ENCODE measurements around the gene ENAH. TPM values are rescaled to one million over a fixed set of nuclear protein-coding genes. Genes with fewer than 3 reads are reported as not detected.
"Not testable (repeated sequence)": the region's sequence is repeated elsewhere in the genome, so short reads cannot be mapped to it uniquely, and the experiment has no call there.

The ENAH gene
- total RNA-seq, 1 experiment from 2014 or later = 285 TPM

DNA sequence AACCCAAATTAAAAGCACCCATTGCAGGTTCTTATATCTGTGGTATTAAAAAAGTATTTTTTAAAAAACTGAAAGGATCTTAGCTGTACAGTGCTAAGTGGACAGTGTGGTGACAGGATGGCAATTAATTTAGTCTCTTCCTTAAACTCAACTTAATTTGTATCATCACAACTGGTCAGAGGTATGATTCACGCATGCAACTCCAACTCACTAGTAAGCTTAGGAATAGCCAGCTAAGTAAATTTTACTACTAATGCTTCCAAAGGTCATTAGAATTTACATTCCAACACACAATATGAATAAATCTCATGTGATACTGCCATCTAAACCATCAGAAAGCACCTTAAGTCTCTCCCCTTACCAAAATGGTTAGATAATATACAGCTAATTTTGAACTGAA lies 35.4 kb downstream of the ENAH start:
- Histone ChIP-seq H3K4me2 (ENCODE audit: insufficient read depth, insufficient read length, low read length) (no peak overlapping the region), H3K23me2 (ENCODE audit: insufficient read length, low read depth, low read length, poor library complexity, severe bottlenecking) (no peaks in the 10 kb centered on the region), H4K5ac (ENCODE audit: insufficient read length, low read depth, low read length) (no peak overlapping the region), H2BK120ac (ENCODE audit: low read depth, low read length, poor library complexity, severe bottlenecking) (no peak overlapping the region), H3K14ac (ENCODE audit: insufficient read depth, low read length) (no peak overlapping the region), H2BK12ac (ENCODE audit: insufficient read length, low read depth, low read length) (no peak overlapping the region), H4K91ac (ENCODE audit: insufficient read length, low read depth, low read length) (no peak overlapping the region), H3K4me1 (ENCODE audit: insufficient read depth, low read length) (no peaks in the 10 kb centered on the region; the same call in 1 of the 2 replicates), H2BK5ac (ENCODE audit: insufficient read length, low read length) (no peak overlapping the region), H3K79me2 (ENCODE audit: insufficient read depth, low read length) (peaks cover 62% of the 10 kb centered on the region), H3K4ac (ENCODE audit: low read depth, low read length) (no peak overlapping the region), H3K79me1 (ENCODE audit: insufficient read depth, low read depth, low read length, poor library complexity, severe bottlenecking) (peaks cover 12% of the 10 kb centered on the region), H3K9me3 (ENCODE audit: control insufficient read depth, low read depth, low read length) (no peaks in the 10 kb centered on the region), H4K8ac (replicated peaks; ENCODE audit: insufficient read length, low read depth, low read length) (no peak overlapping the region), H3K9ac (ENCODE audit: extremely low read depth, insufficient read length, low read length) (no peak overlapping the region), H2AFZ (ENCODE audit: low read length) (no peak overlapping the region), H3K56ac (ENCODE audit: insufficient read length, low read depth, low read length) (no peak overlapping the region), H2BK15ac (ENCODE audit: low read depth, low read length) (no peak overlapping the region), H2BK20ac (ENCODE audit: low read depth, low read length, poor library complexity, severe bottlenecking) (no peak overlapping the region), H3K27me3 (ENCODE audit: insufficient read depth, low read length) (no peaks in the 10 kb centered on the region), H3T11ph (ENCODE audit: low read length) (no peak overlapping the region), H2AK5ac (ENCODE audit: insufficient read length, low read length) (no peak overlapping the region), H3K18ac (ENCODE audit: insufficient read length, low read depth, low read length) (no peak overlapping the region), H3K27ac (ENCODE audit: insufficient read length, low read depth, low read length) (no peak overlapping the region), H3K23ac (ENCODE audit: insufficient read length, low read depth, low read length) (no peak overlapping the region), H4K20me1 (ENCODE audit: control insufficient read depth, insufficient read depth, insufficient read length) (peaks cover 1% of the 10 kb centered on the region)
- TF ChIP-seq, protein P1, sequence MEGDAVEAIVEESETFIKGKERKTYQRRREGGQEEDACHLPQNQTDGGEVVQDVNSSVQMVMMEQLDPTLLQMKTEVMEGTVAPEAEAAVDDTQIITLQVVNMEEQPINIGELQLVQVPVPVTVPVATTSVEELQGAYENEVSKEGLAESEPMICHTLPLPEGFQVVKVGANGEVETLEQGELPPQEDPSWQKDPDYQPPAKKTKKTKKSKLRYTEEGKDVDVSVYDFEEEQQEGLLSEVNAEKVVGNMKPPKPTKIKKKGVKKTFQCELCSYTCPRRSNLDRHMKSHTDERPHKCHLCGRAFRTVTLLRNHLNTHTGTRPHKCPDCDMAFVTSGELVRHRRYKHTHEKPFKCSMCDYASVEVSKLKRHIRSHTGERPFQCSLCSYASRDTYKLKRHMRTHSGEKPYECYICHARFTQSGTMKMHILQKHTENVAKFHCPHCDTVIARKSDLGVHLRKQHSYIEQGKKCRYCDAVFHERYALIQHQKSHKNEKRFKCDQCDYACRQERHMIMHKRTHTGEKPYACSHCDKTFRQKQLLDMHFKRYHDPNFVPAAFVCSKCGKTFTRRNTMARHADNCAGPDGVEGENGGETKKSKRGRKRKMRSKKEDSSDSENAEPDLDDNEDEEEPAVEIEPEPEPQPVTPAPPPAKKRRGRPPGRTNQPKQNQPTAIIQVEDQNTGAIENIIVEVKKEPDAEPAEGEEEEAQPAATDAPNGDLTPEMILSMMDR (conservative IDR thresholded peaks at IDR 0.05) = no peak
- Mint-ChIP-seq H3K9me3 (peaks cover 9 to 12% of the 10 kb centered on the region in 2 experiments; a peak in 4 of 5 replicates), H3K27me3 (ENCODE audit: low read depth) (no peaks in the 10 kb centered on the region), H3K4me3 (no peak overlapping the region), H3K27ac (no peak overlapping the region), H3K4me1 (peaks cover 30 to 39% of the 10 kb centered on the region in 2 experiments), H3K36me3 (ENCODE audit: insufficient read depth in 1 of 3, low read depth in 3 of 3) (peaks cover 31 to 43% (median 33%) of the 10 kb centered on the region in 3 experiments)
- WGBS (ENCODE audit: extremely low coverage, insufficient read length, low lambda C conversion rate) = no CpG with 5 or more reads among the region's 1 CpG
- DNase-seq = no peak

DNA sequence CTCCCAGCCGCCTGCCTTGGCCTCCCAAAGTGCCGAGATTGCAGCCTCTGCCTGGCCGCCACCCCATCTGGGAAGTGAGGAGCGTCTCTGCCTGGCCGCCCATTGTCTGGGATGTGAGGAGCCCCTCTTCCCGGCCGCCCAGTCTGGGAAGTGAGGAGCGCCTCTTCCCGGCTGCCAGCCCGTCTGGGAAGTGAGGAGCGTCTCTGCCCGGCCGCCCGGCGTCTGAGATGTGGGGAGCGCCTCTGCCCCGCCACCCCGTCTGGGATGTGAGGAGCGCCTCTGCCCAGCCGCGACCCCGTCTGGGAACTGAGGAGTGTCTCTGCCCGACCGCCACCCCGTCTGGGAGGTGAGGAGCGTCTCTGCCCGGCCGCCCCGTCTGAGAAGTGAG lies 37.5 kb downstream of the ENAH start:
- Mint-ChIP-seq H3K4me1 (peaks cover 31 to 45% of the 10 kb centered on the region in 2 experiments), H3K9me3 (peaks cover 9 to 12% of the 10 kb centered on the region in 2 experiments; a peak in 4 of 5 replicates), H3K36me3 (ENCODE audit: insufficient read depth in 1 of 3, low read depth in 3 of 3) (peaks cover 22 to 32% (median 29%) of the 10 kb centered on the region in 3 experiments)
- not testable (repeated sequence) for H2AFZ ChIP-seq (ENCODE audit: low read length); H2BK12ac ChIP-seq (ENCODE audit: insufficient read length, low read depth, low read length); H2BK15ac ChIP-seq (ENCODE audit: low read depth, low read length); H3K9ac ChIP-seq (ENCODE audit: extremely low read depth, insufficient read length, low read length); H4K20me1 ChIP-seq (ENCODE audit: control insufficient read depth, insufficient read depth, insufficient read length); H3K4ac ChIP-seq (ENCODE audit: low read depth, low read length); H3K27ac Mint-ChIP-seq; H4K91ac ChIP-seq (ENCODE audit: insufficient read length, low read depth, low read length); H4K5ac ChIP-seq (ENCODE audit: insufficient read length, low read depth, low read length); H2BK5ac ChIP-seq (ENCODE audit: insufficient read length, low read length); DNase-seq; H3K4me3 Mint-ChIP-seq; H3K9me3 ChIP-seq (ENCODE audit: control insufficient read depth, low read depth, low read length); H3K14ac ChIP-seq (ENCODE audit: insufficient read depth, low read length); H4K8ac ChIP-seq (replicated peaks; ENCODE audit: insufficient read length, low read depth, low read length); H3K27ac ChIP-seq (ENCODE audit: insufficient read length, low read depth, low read length); H2BK20ac ChIP-seq (ENCODE audit: low read depth, low read length, poor library complexity, severe bottlenecking); H3K27me3 Mint-ChIP-seq (ENCODE audit: low read depth); H3K56ac ChIP-seq (ENCODE audit: insufficient read length, low read depth, low read length); H3K4me1 ChIP-seq (ENCODE audit: insufficient read depth, low read length); H3K23ac ChIP-seq (ENCODE audit: insufficient read length, low read depth, low read length); H2AK5ac ChIP-seq (ENCODE audit: insufficient read length, low read length); H3K23me2 ChIP-seq (ENCODE audit: insufficient read length, low read depth, low read length, poor library complexity, severe bottlenecking); H3K18ac ChIP-seq (ENCODE audit: insufficient read length, low read depth, low read length); H3T11ph ChIP-seq (ENCODE audit: low read length); H2BK120ac ChIP-seq (ENCODE audit: low read depth, low read length, poor library complexity, severe bottlenecking); H3K27me3 ChIP-seq (ENCODE audit: insufficient read depth, low read length); H3K4me2 ChIP-seq (ENCODE audit: insufficient read depth, insufficient read length, low read length)
- no CpG with 5 or more reads among the region's 29 CpGs for WGBS (ENCODE audit: extremely low coverage, insufficient read length, low lambda C conversion rate)
- peaks cover 12% of the 10 kb centered on the region for H3K79me1 ChIP-seq (ENCODE audit: insufficient read depth, low read depth, low read length, poor library complexity, severe bottlenecking)
- peaks cover 63% of the 10 kb centered on the region for H3K79me2 ChIP-seq (ENCODE audit: insufficient read depth, low read length)
